ENCODE results near the gene SLC22A17. TPM values are rescaled to one million over a fixed set of nuclear protein-coding genes. Genes with fewer than 3 reads are reported as not detected.
"Not testable (repeated sequence)": the region's sequence is repeated elsewhere in the genome, so short reads cannot be mapped to it uniquely, and the experiment has no call there.

Gene SLC22A17
- polyA plus RNA-seq, 1 donor (not counting 4 experiments of a cell fraction or from before 2014, with no cell fraction given): 0.76 TPM

GRCh38 chr14:23387916-23388882 is 35.5 kb upstream of the SLC22A17 start:
- Histone ChIP-seq H3K36me3 (ENCODE audit: control insufficient read depth in 2 of 2, extremely low read depth in 1 of 2, insufficient read depth in 2 of 2, low read length in 2 of 2) (no peaks in the 10 kb centered on the region), H4K20me1 (ENCODE audit: control insufficient read depth, extremely low read depth, insufficient read depth, low read length) (no peaks in the 10 kb centered on the region), H3K9me1 (ENCODE audit: control insufficient read depth, extremely low read depth, insufficient read depth, low read length) (no peaks in the 10 kb centered on the region), H3K9me3 (ENCODE audit: control insufficient read depth, low read depth, low read length) (no peaks in the 10 kb centered on the region), H2AFZ (ENCODE audit: control insufficient read depth, low read length) (no peak overlapping the region), H3K27me3 (ENCODE audit: control insufficient read depth, extremely low read depth, insufficient read depth, low read length) (peaks cover 9% of the 10 kb centered on the region), H3K4me2 (ENCODE audit: control insufficient read depth, extremely low read depth, insufficient read depth, low read depth, low read length) (no peak overlapping the region), H3K79me2 (ENCODE audit: control insufficient read depth, insufficient read depth, low read length) (no peaks in the 10 kb centered on the region), H3K27ac (ENCODE audit: control insufficient read depth, insufficient read depth, low read length) (no peak overlapping the region), H3K4me1 (ENCODE audit: control insufficient read depth, extremely low read depth, insufficient read depth, low read length) (no peaks in the 10 kb centered on the region), H3K4me3 (ENCODE audit: control insufficient read depth in 2 of 3, extremely low read depth in 1 of 3, insufficient read depth in 2 of 3, low read depth in 1 of 3, low read length in 3 of 3) (no peak overlapping the region), H3K9ac (ENCODE audit: control insufficient read depth, extremely low read depth, insufficient read depth, low read length) (no peak overlapping the region)
- DNase-seq (ENCODE audit: low read depth, low spot score): no peak
- no peak for TF ChIP-seq EZH2 (IDR thresholded peaks at IDR 0.05; ENCODE audit: low read length)
- TF ChIP-seq CTCF (optimal IDR thresholded peaks at IDR 0.05 in 1 of 3, IDR thresholded peaks at IDR 0.05 in 1 of 3, conservative IDR thresholded peaks at IDR 0.05 in 1 of 3; ENCODE audit: extremely low read depth in 1 of 3, insufficient read depth in 2 of 3, low read length in 3 of 3): no peak
- no peak for FAIRE-seq
- dilution Hi-C loops (cut with MboI; ENCODE audit: extremely low pct_ligation_motif_present, low sequenced_read_pairs): no loop called here

GRCh38 chr14:23386999-23387398 is 34.3 kb upstream of the SLC22A17 start:
- no peak overlapping the region for H2AFZ ChIP-seq (ENCODE audit: control insufficient read depth, low read length)
- no peak overlapping the region for H3K4me3 ChIP-seq (ENCODE audit: control insufficient read depth in 2 of 3, extremely low read depth in 1 of 3, insufficient read depth in 2 of 3, low read depth in 1 of 3, low read length in 3 of 3)
- no peak overlapping the region for H3K27ac ChIP-seq (ENCODE audit: control insufficient read depth, insufficient read depth, low read length)
- H3K9me1 ChIP-seq (ENCODE audit: control insufficient read depth, extremely low read depth, insufficient read depth, low read length): no peaks in the 10 kb centered on the region
- TF ChIP-seq CTCF (optimal IDR thresholded peaks at IDR 0.05 in 1 of 3, IDR thresholded peaks at IDR 0.05 in 1 of 3, conservative IDR thresholded peaks at IDR 0.05 in 1 of 3; ENCODE audit: extremely low read depth in 1 of 3, insufficient read depth in 2 of 3, low read length in 3 of 3) (no peak), EZH2 (IDR thresholded peaks at IDR 0.05; ENCODE audit: low read length) (no peak)
- H3K27me3 ChIP-seq (ENCODE audit: control insufficient read depth, extremely low read depth, insufficient read depth, low read length): peaks cover 3% of the 10 kb centered on the region
- H3K4me1 ChIP-seq (ENCODE audit: control insufficient read depth, extremely low read depth, insufficient read depth, low read length): no peaks in the 10 kb centered on the region
- H3K4me2 ChIP-seq (ENCODE audit: control insufficient read depth, extremely low read depth, insufficient read depth, low read depth, low read length): no peak overlapping the region
- H3K9me3 ChIP-seq (ENCODE audit: control insufficient read depth, low read depth, low read length): no peaks in the 10 kb centered on the region
- no peaks in the 10 kb centered on the region for H3K79me2 ChIP-seq (ENCODE audit: control insufficient read depth, insufficient read depth, low read length)
- H4K20me1 ChIP-seq (ENCODE audit: control insufficient read depth, extremely low read depth, insufficient read depth, low read length): no peaks in the 10 kb centered on the region
- dilution Hi-C loops (cut with MboI; ENCODE audit: extremely low pct_ligation_motif_present, low sequenced_read_pairs): no loop called here
- FAIRE-seq: no peak
- H3K9ac ChIP-seq (ENCODE audit: control insufficient read depth, extremely low read depth, insufficient read depth, low read length): no peak overlapping the region
- DNase-seq (ENCODE audit: low read depth, low spot score): no peak
- no peaks in the 10 kb centered on the region for H3K36me3 ChIP-seq (ENCODE audit: control insufficient read depth in 2 of 2, extremely low read depth in 1 of 2, insufficient read depth in 2 of 2, low read length in 2 of 2)

- H3K9ac ChIP-seq (ENCODE audit: control insufficient read depth, extremely low read depth, insufficient read depth, low read length); FAIRE-seq; H3K79me2 ChIP-seq (ENCODE audit: control insufficient read depth, insufficient read depth, low read length); dilution Hi-C loops (cut with MboI; ENCODE audit: extremely low pct_ligation_motif_present, low sequenced_read_pairs); H3K27ac ChIP-seq (ENCODE audit: control insufficient read depth, insufficient read depth, low read length); H3K9me3 ChIP-seq (ENCODE audit: control insufficient read depth, low read depth, low read length); H2AFZ ChIP-seq (ENCODE audit: control insufficient read depth, low read length); H3K4me2 ChIP-seq (ENCODE audit: control insufficient read depth, extremely low read depth, insufficient read depth, low read depth, low read length); H3K9me1 ChIP-seq (ENCODE audit: control insufficient read depth, extremely low read depth, insufficient read depth, low read length); H3K36me3 ChIP-seq (ENCODE audit: control insufficient read depth in 2 of 2, extremely low read depth in 1 of 2, insufficient read depth in 2 of 2, low read length in 2 of 2); H3K4me1 ChIP-seq (ENCODE audit: control insufficient read depth, extremely low read depth, insufficient read depth, low read length); H3K4me3 ChIP-seq (ENCODE audit: control insufficient read depth in 2 of 3, extremely low read depth in 1 of 3, insufficient read depth in 2 of 3, low read depth in 1 of 3, low read length in 3 of 3); H3K27me3 ChIP-seq (ENCODE audit: control insufficient read depth, extremely low read depth, insufficient read depth, low read length); DNase-seq (ENCODE audit: low read depth, low spot score); H4K20me1 ChIP-seq (ENCODE audit: control insufficient read depth, extremely low read depth, insufficient read depth, low read length): not testable (repeated sequence)
Observed at GRCh38 chr14:23386266-23386657, 33.6 kb upstream of the SLC22A17 start.
